GM12878 (cell line): ENCODE measurements around the gene TGFB3. TPM values are rescaled to one million over a fixed set of nuclear protein-coding genes. Genes with fewer than 3 reads are reported as not detected.

Experiments used
- ATAC-seq: fragments of 200-7000 bp; cut with Tn5 transposase; 3 replicates; pipeline ENCODE4 v1.9.1; 2020; ENCODE audit warnings: mild to moderate bottlenecking, moderate library complexity
- BruUV-seq: library from RNA; stranded (reverse); fragments of 400-500 nt; replicated peaks from 2 replicates; lab custom pipeline; 2021; lab: Mats Ljungman, UMichigan
- CTCF ChIA-PET: fragments of 300-600 bp; sonication (Branson Sonifier 250); formaldehyde crosslinking; extraction: SDS; loops from one replicate; lab custom pipeline; 2021; ENCODE audit warnings: inconsistent platforms; lab: Yijun Ruan, JAX
- POLR2A ChIA-PET: fragments of 350-600 bp; formaldehyde crosslinking; extraction: SDS; loops from one replicate; lab custom pipeline; 2021; ENCODE audit warnings: inconsistent platforms; lab: Charles Lee
- RAD21 ChIA-PET: fragments of 300-600 bp; sonication (Branson Sonifier 250); formaldehyde crosslinking; loops from one replicate; lab custom pipeline; 2023; ENCODE audit warnings: antibody characterized with exemption; ENCODE audit not compliant: unreplicated experiment; lab: Charles Lee
- SMC1A ChIA-PET: fragments of 300-600 bp; sonication (Branson Sonifier 250); formaldehyde crosslinking; loops from one replicate; lab custom pipeline; 2023; ENCODE audit not compliant: unreplicated experiment, uncharacterized antibody; lab: Charles Lee
- DNase-seq: peaks from one replicate; pipeline ENCODE4 v3.0.0-alpha.2; 2011; ENCODE audit warnings: low read depth, low spot score
- FAIRE-seq: peaks from 3 replicates; lab custom pipeline; 2011; peaks lifted over from hg19 to GRCh38; lab: Jason Lieb, UNC
- H2AFZ ChIP-seq: 2 replicates; pipeline ENCODE4 v1.6.0; 2011; ENCODE audit warnings: low read depth, low read length, control low read depth; ENCODE audit not compliant: control insufficient read depth
- H3K27ac ChIP-seq: 2 replicates; pipeline ENCODE4 v1.5.1; 2011; ENCODE audit warnings: control low read depth; ENCODE audit not compliant: control insufficient read depth, insufficient read depth
- H3K27me3 ChIP-seq, 2 experiments: replicated peaks in 1 of 2; 2 replicates each; pipeline versions ENCODE4 v1.6.0 to v1.6.1; 2011; ENCODE audit warnings: low read length in 1 of 2; ENCODE audit not compliant: control insufficient read depth in 2 of 2, insufficient read depth in 2 of 2
- H3K36me3 ChIP-seq, 2 experiments: 2 replicates each; pipeline ENCODE4 v1.5.1; 2011; ENCODE audit warnings: low read length in 1 of 2; ENCODE audit not compliant: control insufficient read depth in 2 of 2, insufficient read depth in 2 of 2
- H3K4me1 ChIP-seq: 2 replicates; pipeline ENCODE4 v1.6.1; 2011; ENCODE audit warnings: mild to moderate bottlenecking, low read length, moderate library complexity, mixed read lengths; ENCODE audit not compliant: control insufficient read depth, insufficient read depth
- H3K4me2 ChIP-seq: 2 replicates; pipeline ENCODE4 v1.6.0; 2011; ENCODE audit warnings: control low read depth; ENCODE audit not compliant: control insufficient read depth, insufficient read depth
- H3K4me3 ChIP-seq: fragments of 200-600 bp; sonication (generic); 2 replicates; pipeline ENCODE4 v1.5.1; 2016
- H3K79me2 ChIP-seq: 2 replicates; pipeline ENCODE4 v1.6.0; 2011; ENCODE audit warnings: low read length; ENCODE audit not compliant: control insufficient read depth, insufficient read depth
- H3K9ac ChIP-seq: 2 replicates; pipeline ENCODE4 v1.8.0; 2011; ENCODE audit warnings: low read length, control low read depth, mixed read lengths; ENCODE audit not compliant: control insufficient read depth, insufficient read depth
- H3K9me3 ChIP-seq: replicated peaks from 3 replicates; pipeline ENCODE4 v1.5.1; 2011; ENCODE audit warnings: mild to moderate bottlenecking, low read length; ENCODE audit not compliant: control insufficient read depth, insufficient read depth
- H4K20me1 ChIP-seq: 2 replicates; pipeline ENCODE4 v1.6.0; 2011; ENCODE audit not compliant: control insufficient read depth, insufficient read depth
- CBX3 ChIP-seq: fragments of 200-600 bp; sonication (generic); IDR thresholded peaks from 2 replicates; pipeline ENCODE4 v1.6.1; 2016; ENCODE audit warnings: low read depth, borderline replicate concordance
- CREB1 ChIP-seq: IDR thresholded peaks from 2 replicates; pipeline ENCODE4 v1.6.1; 2012; ENCODE audit warnings: low read depth, mild to moderate bottlenecking, inconsistent platforms
- DPF2 ChIP-seq: fragments of 450-650 bp; IDR thresholded peaks from 2 replicates; pipeline ENCODE4 v1.6.1; 2017; ENCODE audit warnings: mild to moderate bottlenecking
- EP300 ChIP-seq, 2 experiments: fragments of 150-350 bp in 1 of 2; IDR thresholded peaks; 2 replicates each; pipeline ENCODE4 v1.6.1; 2011 to 2012; ENCODE audit warnings: low read depth in 2 of 2, low read length in 2 of 2, borderline replicate concordance in 1 of 2, improper control_type of control experiment in 1 of 2, inconsistent platforms in 1 of 2; ENCODE audit not compliant: control insufficient read depth in 1 of 2
- GATAD2B ChIP-seq: fragments of 450-650 bp; conservative IDR thresholded peaks from 2 replicates; pipeline ENCODE4 v1.6.1; 2017; ENCODE audit warnings: low read depth, mild to moderate bottlenecking, moderate library complexity
- HCFC1 ChIP-seq: fragments of 150-350 bp; IDR thresholded peaks from 2 replicates; pipeline ENCODE4 v1.6.1; 2014; ENCODE audit warnings: low read length
- KAT2A ChIP-seq: conservative IDR thresholded peaks from 2 replicates; pipeline ENCODE4 v1.6.1; 2011; ENCODE audit warnings: low read depth, low read length; ENCODE audit not compliant: control insufficient read depth
- MXI1 ChIP-seq: fragments of 150-350 bp; IDR thresholded peaks from 2 replicates; pipeline ENCODE4 v1.6.1; 2011; ENCODE audit warnings: low read depth, mild to moderate bottlenecking, inconsistent platforms, low read length, improper control_type of control experiment
- PML ChIP-seq: IDR thresholded peaks from 2 replicates; pipeline ENCODE4 v1.6.1; 2012; ENCODE audit warnings: low read length, inconsistent platforms
- POLR2AphosphoS2 ChIP-seq: IDR thresholded peaks from 2 replicates; pipeline ENCODE4 v1.6.1; 2011; ENCODE audit warnings: low read depth, mild to moderate bottlenecking, low read length, improper control_type of control experiment, moderate library complexity
- SMARCA5 ChIP-seq: fragments of 450-650 bp; IDR thresholded peaks from 2 replicates; pipeline ENCODE4 v1.6.1; 2017; ENCODE audit warnings: mild to moderate bottlenecking
- SREBF1 ChIP-seq: IDR thresholded peaks from 2 replicates; pipeline ENCODE4 v1.6.1; 2012; ENCODE audit warnings: mild to moderate bottlenecking, low read length
- TCF3 ChIP-seq: IDR thresholded peaks from 2 replicates; pipeline ENCODE4 v1.6.1; 2012; ENCODE audit warnings: low read depth, mild to moderate bottlenecking, low read length, borderline replicate concordance; ENCODE audit not compliant: insufficient read depth
- ZNF207 ChIP-seq: fragments of 450-650 bp; IDR thresholded peaks from 2 replicates; pipeline ENCODE4 v1.6.1; 2014; ENCODE audit warnings: antibody characterized with exemption, mild to moderate bottlenecking, borderline replicate concordance
- WGBS: methylation state at CpG from one replicate; pipeline ENCODE4 v1.1.6; 2016; ENCODE audit warnings: low lambda C conversion rate; ENCODE audit not compliant: insufficient replicate concordance, insufficient coverage; ENCODE audit errors: missing lambda C conversion rate; 5-methylcytosine and 5-hydroxymethylcytosine counted together
- in situ Hi-C: fragments of 300-500 bp; cut with MboI; formaldehyde crosslinking; loops from 9 replicates; pipeline ENCODE4 v1.14.3; 2018; ENCODE audit warnings: mixed read lengths
- intact Hi-C: fragments of 100-400 bp; cut with micrococcal nuclease; formaldehyde crosslinking; loops from one replicate; pipeline ENCODE4 v1.14.2; 2022; ENCODE audit not compliant: unreplicated experiment
- polyA plus RNA-seq, 11 experiments: library from polyadenylated mRNA; depleted of rRNA in 4 of 11; unstranded in 6 of 11; stranded (reverse) in 5 of 11; fragments of >200 nt; fragmentation: Nextera tagmentation in 4 of 11; fragmentation: Illumina TruSeq in 1 of 11; extraction: Ambion mirVana in 4 of 11; extraction: Trizol in 1 of 11; gene quantifications; 1 replicate in 1 of 11; 2 replicates in 10 of 11; pipeline versions ENCODE4 v1.2.1 to v1.2.3, GENCODE V29; 2011 to 2016; ENCODE audit warnings: inconsistent platforms in 2 of 11, missing spikeins in 2 of 11, low read depth in 1 of 11
- total RNA-seq, 4 experiments: library from RNA; depleted of rRNA in 3 of 4; stranded (reverse); fragments of >200 nt in 3 of 4; fragmentation: Illumina TruSeq in 1 of 4; extraction: Trizol in 1 of 4; gene quantifications; 2 replicates each; pipeline versions ENCODE4 v1.2.1 to v1.2.3, GENCODE V29; 2013 to 2021
- TF ChIP-seq, protein P1 (sequence below), 3 experiments: IDR thresholded peaks in 2 of 3; conservative IDR thresholded peaks in 1 of 3; 2 replicates each; pipeline ENCODE4 v1.5.1; 2011; ENCODE audit warnings: low read depth in 3 of 3, low read length in 3 of 3, mild to moderate bottlenecking in 3 of 3, control low read depth in 2 of 3, moderate library complexity in 2 of 3, inconsistent platforms in 1 of 3, mixed read lengths in 1 of 3; ENCODE audit not compliant: control insufficient read depth in 2 of 3, insufficient read depth in 1 of 3; ENCODE audit errors: extremely low read depth in 1 of 3
- TF ChIP-seq, protein P2 (sequence below): fragments of 450-650 bp; IDR thresholded peaks from 2 replicates; pipeline ENCODE4 v1.6.1; 2018; ENCODE audit warnings: borderline replicate concordance, mild to moderate bottlenecking; ENCODE audit not compliant: partially characterized antibody

The TGFB3 gene
- total and polyA plus RNA-seq, 10 of the 15 experiments (the other 5 are each of a cell fraction or from before 2014, with no cell fraction given) = 0.27 to 2.6 (median 0.82) TPM

DNA sequence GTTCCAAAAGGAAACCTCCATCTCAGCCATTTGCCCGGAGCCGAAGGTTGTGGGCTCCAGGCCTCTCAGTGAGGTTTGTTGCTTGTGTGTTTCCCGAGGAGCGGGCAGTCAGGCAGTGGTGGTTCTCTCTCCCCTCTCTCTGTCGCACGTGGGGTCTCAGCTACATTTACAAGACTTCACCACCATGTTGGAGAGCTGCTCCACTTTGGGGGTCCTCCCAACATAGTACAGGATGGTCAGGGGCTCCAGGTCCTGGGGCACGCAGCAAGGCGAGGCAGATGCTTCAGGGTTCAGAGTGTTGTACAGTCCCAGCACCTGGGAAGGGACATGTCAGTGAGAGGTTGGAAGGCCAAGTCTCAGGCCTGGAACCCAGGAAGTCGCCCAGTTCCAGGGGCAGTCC lies 22.8 kb downstream of the TGFB3 start:
- 0 out of 2 replicates have a peak overlapping the region, but pooled peaks have one; percentile 32 for H3K4me2 ChIP-seq
- 99% methylated on average over 7 of the region's 9 CpGs for WGBS

DNA sequence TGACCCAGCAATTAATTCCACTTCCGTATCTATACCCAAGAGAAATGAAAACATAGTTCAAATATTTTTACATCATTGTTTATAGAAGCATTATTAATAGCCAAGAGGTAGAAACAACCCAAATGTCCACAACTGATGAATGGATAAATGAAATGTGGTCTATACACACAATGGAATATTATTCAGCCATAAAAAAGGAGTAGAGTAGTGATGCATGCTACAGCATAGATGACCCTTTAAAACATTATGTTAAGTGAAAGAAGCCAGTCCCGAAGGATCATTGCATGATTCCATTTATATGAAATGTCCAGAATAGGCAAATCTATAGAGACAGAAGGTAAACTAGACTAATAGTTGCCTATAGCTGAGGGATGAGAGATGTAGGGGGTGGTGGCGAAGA lies 29.3 kb downstream of the TGFB3 start:
- ATAC-seq (no peak), DNase-seq (no peak), FAIRE-seq (no peak)
- no peak overlapping the region for H2AFZ ChIP-seq
- H3K4me1 ChIP-seq = no peaks in the 10 kb centered on the region
- ChIA-PET POLR2A (interaction anchor here (0.6 kb wide), 1 partner anchor 1704 kb away, joined by 3 read pairs; no protein-coding TSS in a partner anchor), SMC1A (no interaction called here), RAD21 (no interaction called here), CTCF (no interaction called here)
- H4K20me1 ChIP-seq = no peaks in the 10 kb centered on the region
- H3K4me3 ChIP-seq = no peak overlapping the region
- no peak overlapping the region for H3K27ac ChIP-seq
- no peaks in the 10 kb centered on the region for H3K9me3 ChIP-seq
- H3K79me2 ChIP-seq = no peaks in the 10 kb centered on the region
- no peak overlapping the region for H3K4me2 ChIP-seq
- no peak overlapping the region for H3K9ac ChIP-seq
- H3K27me3 ChIP-seq = no peaks in the 10 kb centered on the region
- WGBS = 77% methylated on average over 3 of the region's 3 CpGs
- H3K36me3 ChIP-seq = no peaks in the 10 kb centered on the region
- intact Hi-C loops (no loop called here), in situ Hi-C loops (no loop called here)
- no TSS peak for BruUV-seq
- TF ChIP-seq EP300 (IDR thresholded peaks at IDR 0.05; ENCODE audit: borderline replicate concordance in 1 of 2, control insufficient read depth in 1 of 2, low read depth in 2 of 2, low read length in 2 of 2) = no peak
- TF ChIP-seq MXI1 = no peak
- no peak for TF ChIP-seq CBX3
- TF ChIP-seq GATAD2B = no peak
- no peak for TF ChIP-seq ZNF207
- TF ChIP-seq, protein P1, sequence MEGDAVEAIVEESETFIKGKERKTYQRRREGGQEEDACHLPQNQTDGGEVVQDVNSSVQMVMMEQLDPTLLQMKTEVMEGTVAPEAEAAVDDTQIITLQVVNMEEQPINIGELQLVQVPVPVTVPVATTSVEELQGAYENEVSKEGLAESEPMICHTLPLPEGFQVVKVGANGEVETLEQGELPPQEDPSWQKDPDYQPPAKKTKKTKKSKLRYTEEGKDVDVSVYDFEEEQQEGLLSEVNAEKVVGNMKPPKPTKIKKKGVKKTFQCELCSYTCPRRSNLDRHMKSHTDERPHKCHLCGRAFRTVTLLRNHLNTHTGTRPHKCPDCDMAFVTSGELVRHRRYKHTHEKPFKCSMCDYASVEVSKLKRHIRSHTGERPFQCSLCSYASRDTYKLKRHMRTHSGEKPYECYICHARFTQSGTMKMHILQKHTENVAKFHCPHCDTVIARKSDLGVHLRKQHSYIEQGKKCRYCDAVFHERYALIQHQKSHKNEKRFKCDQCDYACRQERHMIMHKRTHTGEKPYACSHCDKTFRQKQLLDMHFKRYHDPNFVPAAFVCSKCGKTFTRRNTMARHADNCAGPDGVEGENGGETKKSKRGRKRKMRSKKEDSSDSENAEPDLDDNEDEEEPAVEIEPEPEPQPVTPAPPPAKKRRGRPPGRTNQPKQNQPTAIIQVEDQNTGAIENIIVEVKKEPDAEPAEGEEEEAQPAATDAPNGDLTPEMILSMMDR (IDR thresholded peaks at IDR 0.05 in 2 of 3, conservative IDR thresholded peaks at IDR 0.05 in 1 of 3; ENCODE audit: control insufficient read depth in 2 of 3, extremely low read depth in 1 of 3, insufficient read depth in 1 of 3, low read depth in 3 of 3, low read length in 3 of 3) = no peak
- TF ChIP-seq HCFC1 = no peak
- no peak for TF ChIP-seq PML
- no peak for TF ChIP-seq SREBF1
- no peak for TF ChIP-seq CREB1
- TF ChIP-seq, protein P2, sequence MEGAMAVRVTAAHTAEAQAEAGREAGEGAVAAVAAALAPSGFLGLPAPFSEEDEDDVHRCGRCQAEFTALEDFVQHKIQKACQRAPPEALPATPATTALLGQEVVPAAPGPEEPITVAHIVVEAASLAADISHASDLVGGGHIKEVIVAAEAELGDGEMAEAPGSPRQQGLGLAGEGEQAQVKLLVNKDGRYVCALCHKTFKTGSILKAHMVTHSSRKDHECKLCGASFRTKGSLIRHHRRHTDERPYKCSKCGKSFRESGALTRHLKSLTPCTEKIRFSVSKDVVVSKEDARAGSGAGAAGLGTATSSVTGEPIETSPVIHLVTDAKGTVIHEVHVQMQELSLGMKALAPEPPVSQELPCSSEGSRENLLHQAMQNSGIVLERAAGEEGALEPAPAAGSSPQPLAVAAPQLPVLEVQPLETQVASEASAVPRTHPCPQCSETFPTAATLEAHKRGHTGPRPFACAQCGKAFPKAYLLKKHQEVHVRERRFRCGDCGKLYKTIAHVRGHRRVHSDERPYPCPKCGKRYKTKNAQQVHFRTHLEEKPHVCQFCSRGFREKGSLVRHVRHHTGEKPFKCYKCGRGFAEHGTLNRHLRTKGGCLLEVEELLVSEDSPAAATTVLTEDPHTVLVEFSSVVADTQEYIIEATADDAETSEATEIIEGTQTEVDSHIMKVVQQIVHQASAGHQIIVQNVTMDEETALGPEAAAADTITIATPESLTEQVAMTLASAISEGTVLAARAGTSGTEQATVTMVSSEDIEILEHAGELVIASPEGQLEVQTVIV = no peak
- TF ChIP-seq KAT2A = no peak

More for the DNA sequence above, 22.8 kb downstream of the TGFB3 start:
- intact Hi-C loops (no loop called here), in situ Hi-C loops (no loop called here)
- Histone ChIP-seq H3K27me3 (no peaks in the 10 kb centered on the region), H3K4me1 (peaks cover 19% of the 10 kb centered on the region), H2AFZ (no peak overlapping the region; the same call in 1 of the 2 replicates), H3K9ac (no peak overlapping the region), H3K79me2 (no peaks in the 10 kb centered on the region), H3K9me3 (no peaks in the 10 kb centered on the region), H3K4me3 (no peak overlapping the region), H3K36me3 (no peaks in the 10 kb centered on the region), H4K20me1 (no peaks in the 10 kb centered on the region), H3K27ac (peak overlapping the region; percentile 37)
- BruUV-seq = no TSS peak
- no peak for ATAC-seq
- ChIA-PET POLR2A (interaction anchor here (0.8 kb wide), 1 partner anchor 13 kb away, joined by 3 read pairs; no protein-coding TSS in a partner anchor), CTCF (interaction anchor here (2.1 to 4.3 kb wide), 2 partner anchors 22 to 53 kb away, joined by 9 to 32 read pairs; partner anchors contain the start of gene TGFB3), SMC1A (no interaction called here), RAD21 (interaction anchor here (0.7 to 1.5 kb wide), 3 partner anchors 29 to 436 kb away, joined by 3 to 4 read pairs (median 4); no protein-coding TSS in a partner anchor)
- TF ChIP-seq TCF3 (no peak), DPF2 (no peak), POLR2AphosphoS2 (no peak), SMARCA5 (no peak)
- FAIRE-seq = no peak
- no peak for DNase-seq
